HepG2 (cell line): Measurements from ENCODE around the gene SYNJ2. TPM values are rescaled to one million over a fixed set of nuclear protein-coding genes. Genes with fewer than 3 reads are reported as not detected.

ENCODE experiments used
- ATAD3A ChIP-seq: sonication (generic); formaldehyde crosslinking; IDR thresholded peaks from 2 replicates; pipeline ENCODE4 v1.4.0; 2020; ENCODE audit warnings: missing genetic modification reagents
- HNRNPLL ChIP-seq: fragments of 200-400 bp; formaldehyde crosslinking; IDR thresholded peaks from 2 replicates; pipeline ENCODE4 v1.6.1; 2017; ENCODE audit warnings: mild to moderate bottlenecking, low read depth, low read length; ENCODE audit not compliant: poor library complexity, severe bottlenecking
- HOXA3 ChIP-seq: sonication (generic); formaldehyde crosslinking; IDR thresholded peaks from 2 replicates; pipeline ENCODE4 v1.5.0; 2020; ENCODE audit warnings: missing genetic modification reagents
- JUND ChIP-seq: sonication (generic); formaldehyde crosslinking; IDR thresholded peaks from 2 replicates; pipeline ENCODE4 v1.8.0; 2022; ENCODE audit warnings: mild to moderate bottlenecking, missing genetic modification reagents
- MTF2 ChIP-seq: sonication (generic); formaldehyde crosslinking; IDR thresholded peaks from 2 replicates; pipeline ENCODE4 v1.5.0; 2020; ENCODE audit warnings: missing genetic modification reagents, borderline replicate concordance
- PRPF4 ChIP-seq: fragments of 200-400 bp; formaldehyde crosslinking; IDR thresholded peaks from 2 replicates; pipeline ENCODE4 v1.6.1; 2016; ENCODE audit warnings: low read length, low read depth; ENCODE audit not compliant: poor library complexity, severe bottlenecking
- SP140L ChIP-seq: sonication (generic); formaldehyde crosslinking; IDR thresholded peaks from 2 replicates; pipeline ENCODE4 v1.4.0; 2020; ENCODE audit warnings: missing genetic modification reagents, borderline replicate concordance
- SRSF4 ChIP-seq: fragments of 200-400 bp; formaldehyde crosslinking; IDR thresholded peaks from one replicate; pipeline ENCODE4 v1.6.1; 2018; ENCODE audit warnings: mild to moderate bottlenecking, low read depth, low read length, moderate library complexity; ENCODE audit not compliant: poor library complexity, severe bottlenecking
- ZBTB7A ChIP-seq: sonication (generic); formaldehyde crosslinking; IDR thresholded peaks from 2 replicates; pipeline ENCODE4 v1.8.0; 2022; ENCODE audit warnings: mild to moderate bottlenecking, missing genetic modification reagents
- ZNF225 ChIP-seq: sonication (generic); formaldehyde crosslinking; IDR thresholded peaks from 2 replicates; pipeline ENCODE4 v1.4.0; 2020; ENCODE audit warnings: mild to moderate bottlenecking, missing genetic modification reagents
- ZNF260 ChIP-seq: sonication (generic); formaldehyde crosslinking; IDR thresholded peaks from 2 replicates; pipeline ENCODE4 v1.4.0; 2020; ENCODE audit warnings: missing genetic modification reagents, low read depth, mild to moderate bottlenecking, borderline replicate concordance
- ZNF660 ChIP-seq: sonication (generic); formaldehyde crosslinking; IDR thresholded peaks from 2 replicates; pipeline ENCODE4 v1.5.1; 2020; ENCODE audit warnings: mild to moderate bottlenecking, low read depth, missing genetic modification reagents, borderline replicate concordance
- ZNF768 ChIP-seq: sonication (generic); formaldehyde crosslinking; IDR thresholded peaks from 2 replicates; pipeline ENCODE4 v1.4.0; 2020; ENCODE audit warnings: missing genetic modification reagents
- ZSCAN21 ChIP-seq: sonication (generic); formaldehyde crosslinking; IDR thresholded peaks from 2 replicates; pipeline ENCODE4 v1.8.0; 2022; ENCODE audit warnings: mild to moderate bottlenecking, missing genetic modification reagents, moderate library complexity, borderline replicate concordance
- polyA plus RNA-seq, 8 experiments: library from polyadenylated mRNA; depleted of rRNA in 3 of 8; stranded (reverse) in 7 of 8; unstranded in 1 of 8; fragments of >200 nt; fragmentation: Illumina TruSeq in 4 of 8; extraction: Trizol in 4 of 8; gene quantifications; 2 replicates each; pipeline versions ENCODE4 v1.2.1 to v1.2.3, GENCODE V29; 2011 to 2016; ENCODE audit warnings: low read depth in 4 of 8, missing spikeins in 1 of 8, mixed read lengths in 1 of 8; ENCODE audit not compliant: insufficient read depth in 1 of 8
- total RNA-seq, 5 experiments: library from RNA; depleted of rRNA; stranded (reverse); fragments of >200 nt; fragmentation: Illumina TruSeq; extraction: Trizol; gene quantifications; 2 replicates each; pipeline ENCODE4 v1.2.3, GENCODE V29; 2016; ENCODE audit warnings: low read depth in 1 of 5
- TF ChIP-seq, protein P1 (sequence below): sonication (generic); formaldehyde crosslinking; IDR thresholded peaks from 2 replicates; pipeline ENCODE4 v1.5.0; 2020; ENCODE audit warnings: missing genetic modification reagents
- TF ChIP-seq, protein P2 (sequence below): sonication (generic); formaldehyde crosslinking; IDR thresholded peaks from 2 replicates; pipeline ENCODE4 v1.4.0; 2020; ENCODE audit warnings: missing genetic modification reagents, borderline replicate concordance
- TF ChIP-seq, protein P3 (sequence below): sonication (generic); formaldehyde crosslinking; IDR thresholded peaks from 2 replicates; pipeline ENCODE4 v1.4.0; 2020; ENCODE audit warnings: missing genetic modification reagents

The SYNJ2 gene
- total and polyA plus RNA-seq, 2 of the 13 experiments (the other 11 are each of a cell fraction or from before 2014, with no cell fraction given): 39.1 to 57.6 TPM

DNA sequence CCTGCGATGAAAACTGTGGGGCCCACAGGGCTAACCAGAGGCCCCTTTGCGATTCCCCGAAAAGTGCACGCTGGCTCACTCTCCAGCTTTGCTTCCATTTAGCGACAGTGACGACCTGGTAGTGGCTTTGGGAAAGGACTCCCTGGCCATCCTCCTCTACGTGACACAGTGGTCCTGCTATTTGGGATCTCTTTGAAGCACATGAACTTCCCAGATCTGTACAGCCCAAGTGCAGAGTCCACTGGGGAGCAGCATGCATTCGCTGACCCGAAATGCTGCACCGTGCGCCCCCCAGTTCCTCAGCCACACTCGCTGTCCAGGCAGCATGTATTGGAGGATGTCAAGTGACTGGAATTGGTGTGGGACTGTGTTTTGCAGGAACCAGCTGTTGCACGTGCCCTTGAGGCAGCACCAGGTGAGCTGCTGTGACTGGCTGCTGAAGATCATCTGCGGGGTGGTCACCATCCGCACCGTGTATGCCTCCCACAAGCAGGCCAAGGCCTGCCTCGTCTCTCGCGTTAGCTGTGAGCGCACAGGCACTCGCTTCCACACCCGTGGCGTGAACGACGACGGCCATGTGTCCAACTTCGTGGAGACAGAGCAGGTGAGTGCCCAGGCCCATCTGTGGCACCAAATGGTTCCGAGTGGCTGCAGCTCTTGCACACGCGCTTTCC, 51.6 kb downstream of the SYNJ2 start (continued):
- TF ChIP-seq, protein P1, sequence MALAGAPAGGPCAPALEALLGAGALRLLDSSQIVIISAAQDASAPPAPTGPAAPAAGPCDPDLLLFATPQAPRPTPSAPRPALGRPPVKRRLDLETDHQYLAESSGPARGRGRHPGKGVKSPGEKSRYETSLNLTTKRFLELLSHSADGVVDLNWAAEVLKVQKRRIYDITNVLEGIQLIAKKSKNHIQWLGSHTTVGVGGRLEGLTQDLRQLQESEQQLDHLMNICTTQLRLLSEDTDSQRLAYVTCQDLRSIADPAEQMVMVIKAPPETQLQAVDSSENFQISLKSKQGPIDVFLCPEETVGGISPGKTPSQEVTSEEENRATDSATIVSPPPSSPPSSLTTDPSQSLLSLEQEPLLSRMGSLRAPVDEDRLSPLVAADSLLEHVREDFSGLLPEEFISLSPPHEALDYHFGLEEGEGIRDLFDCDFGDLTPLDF (CRISPR knock-in tag): no peak
- TF ChIP-seq PRPF4 (peak; percentile 10), ZNF768 (peak; percentile 69; the same call in 1 of the 2 replicates), SP140L (CRISPR knock-in tag) (no peak), SRSF4 (no peak), ZSCAN21 (CRISPR knock-in tag) (peak; percentile 32; the same call in 1 of the 2 replicates), HOXA3 (CRISPR knock-in tag) (peak; percentile 39; the same call in 1 of the 2 replicates), ZBTB7A (peak; percentile 57; the same call in 1 of the 2 replicates), HNRNPLL (peak; percentile 40), MTF2 (no peak), ATAD3A (CRISPR knock-in tag) (no peak), JUND (CRISPR knock-in tag) (peak; percentile 33; the same call in 1 of the 2 replicates), ZNF660 (CRISPR knock-in tag) (no peak), ZNF225 (CRISPR knock-in tag) (0 out of 2 replicates have a peak, but pooled peaks have one; percentile 45), ZNF260 (CRISPR knock-in tag) (no peak)
- TF ChIP-seq, protein P2, sequence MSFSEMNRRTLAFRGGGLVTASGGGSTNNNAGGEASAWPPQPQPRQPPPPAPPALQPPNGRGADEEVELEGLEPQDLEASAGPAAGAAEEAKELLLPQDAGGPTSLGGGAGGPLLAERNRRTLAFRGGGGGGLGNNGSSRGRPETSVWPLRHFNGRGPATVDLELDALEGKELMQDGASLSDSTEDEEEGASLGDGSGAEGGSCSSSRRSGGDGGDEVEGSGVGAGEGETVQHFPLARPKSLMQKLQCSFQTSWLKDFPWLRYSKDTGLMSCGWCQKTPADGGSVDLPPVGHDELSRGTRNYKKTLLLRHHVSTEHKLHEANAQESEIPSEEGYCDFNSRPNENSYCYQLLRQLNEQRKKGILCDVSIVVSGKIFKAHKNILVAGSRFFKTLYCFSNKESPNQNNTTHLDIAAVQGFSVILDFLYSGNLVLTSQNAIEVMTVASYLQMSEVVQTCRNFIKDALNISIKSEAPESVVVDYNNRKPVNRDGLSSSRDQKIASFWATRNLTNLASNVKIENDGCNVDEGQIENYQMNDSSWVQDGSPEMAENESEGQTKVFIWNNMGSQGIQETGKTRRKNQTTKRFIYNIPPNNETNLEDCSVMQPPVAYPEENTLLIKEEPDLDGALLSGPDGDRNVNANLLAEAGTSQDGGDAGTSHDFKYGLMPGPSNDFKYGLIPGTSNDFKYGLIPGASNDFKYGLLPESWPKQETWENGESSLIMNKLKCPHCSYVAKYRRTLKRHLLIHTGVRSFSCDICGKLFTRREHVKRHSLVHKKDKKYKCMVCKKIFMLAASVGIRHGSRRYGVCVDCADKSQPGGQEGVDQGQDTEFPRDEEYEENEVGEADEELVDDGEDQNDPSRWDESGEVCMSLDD (CRISPR knock-in tag): no peak
- TF ChIP-seq, protein P3, sequence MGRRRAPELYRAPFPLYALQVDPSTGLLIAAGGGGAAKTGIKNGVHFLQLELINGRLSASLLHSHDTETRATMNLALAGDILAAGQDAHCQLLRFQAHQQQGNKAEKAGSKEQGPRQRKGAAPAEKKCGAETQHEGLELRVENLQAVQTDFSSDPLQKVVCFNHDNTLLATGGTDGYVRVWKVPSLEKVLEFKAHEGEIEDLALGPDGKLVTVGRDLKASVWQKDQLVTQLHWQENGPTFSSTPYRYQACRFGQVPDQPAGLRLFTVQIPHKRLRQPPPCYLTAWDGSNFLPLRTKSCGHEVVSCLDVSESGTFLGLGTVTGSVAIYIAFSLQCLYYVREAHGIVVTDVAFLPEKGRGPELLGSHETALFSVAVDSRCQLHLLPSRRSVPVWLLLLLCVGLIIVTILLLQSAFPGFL (CRISPR knock-in tag): no peak
